Heart left ventricle (tissue), 13 donors: ENCODE measurements around the gene JAGN1.

Experiments
- CTCF ChIP-seq, 12 donors: fragments of 200-600 bp; sonication (generic) in 4 of 12; IDR thresholded peaks; one replicate each; pipeline versions ENCODE4 v1.5.0 to v1.8.0; 2018 to 2022; ENCODE audit warnings: antibody characterized with exemption in 12 of 12, mild to moderate bottlenecking in 5 of 12
- POLR2A ChIP-seq, 2 donors: fragments of 450-650 bp; IDR thresholded peaks; one replicate each; pipeline ENCODE4 v1.6.1; 2017; ENCODE audit warnings: antibody characterized with exemption in 2 of 2, mild to moderate bottlenecking in 2 of 2, moderate library complexity in 2 of 2
- donor health status: ischemic (EF 13 %, LVEDD 7.1; RV severe dilation, severe dysfunction).
- donor health status: DM: no; HTN: yes; CAD: no.
- donor health status: DM: no; HTN: no; CAD: no.
- donor health status: ischemic (EF 25% LVEDD 6.9; RV normal size, moderate dysfunction).
- donor health status: ischemic (EF 25% LVEDD 5.7; RV mildly dilated, moderate dysfunction).
- donor health status: ischemic (EF 35%, LVEDD 5.7; RV mildly dilated, moderate dysfunction).
- donor health status: nonischemic (EF 11% LVEDD 7.7; RV severe dilation, severe dysfunction).
- donor health status: DM: yes; HTN: yes; CAD: no.
- donor health status: PGD.
- donor health status: ischemic (EF 29% LVEDD 5.4; RV normal size, mild dysfunction).
- donor health status: nonischemic (EF 23%, LVEDD 6.1; RV moderate dilation, normal function).

- TF ChIP-seq CTCF (IDR thresholded peaks at IDR 0.05) (no peak), POLR2A (IDR thresholded peaks at IDR 0.05) (no peak)
Observed at GRCh38 chr3:9903904-9904303, 13.5 kb downstream of the JAGN1 start.
